GM12872 (cell line): ENCODE results near the gene GRIA1.

ENCODE experiments used
- TF ChIP-seq, protein P1 (sequence below): IDR thresholded peaks from 3 replicates; pipeline ENCODE4 v1.5.1; 2011; ENCODE audit warnings: low read depth, mild to moderate bottlenecking, low read length, moderate library complexity; ENCODE audit not compliant: insufficient read depth

Gene GRIA1

DNA sequence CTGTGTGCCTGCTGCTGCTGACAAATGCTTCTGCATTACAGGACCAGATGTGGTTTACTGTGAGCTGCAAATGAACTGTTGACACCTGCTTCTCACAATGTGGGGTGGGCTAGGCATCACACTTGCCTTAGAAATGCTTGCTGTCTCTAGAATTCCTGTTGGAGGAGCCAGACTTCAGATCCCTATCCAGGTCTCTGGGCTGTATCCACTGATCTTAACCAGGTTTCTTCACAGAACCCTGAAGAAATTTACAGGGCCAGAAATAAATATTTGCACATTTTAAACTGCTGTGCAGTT, 292.8 kb downstream of the GRIA1 start:
- TF ChIP-seq, protein P1, sequence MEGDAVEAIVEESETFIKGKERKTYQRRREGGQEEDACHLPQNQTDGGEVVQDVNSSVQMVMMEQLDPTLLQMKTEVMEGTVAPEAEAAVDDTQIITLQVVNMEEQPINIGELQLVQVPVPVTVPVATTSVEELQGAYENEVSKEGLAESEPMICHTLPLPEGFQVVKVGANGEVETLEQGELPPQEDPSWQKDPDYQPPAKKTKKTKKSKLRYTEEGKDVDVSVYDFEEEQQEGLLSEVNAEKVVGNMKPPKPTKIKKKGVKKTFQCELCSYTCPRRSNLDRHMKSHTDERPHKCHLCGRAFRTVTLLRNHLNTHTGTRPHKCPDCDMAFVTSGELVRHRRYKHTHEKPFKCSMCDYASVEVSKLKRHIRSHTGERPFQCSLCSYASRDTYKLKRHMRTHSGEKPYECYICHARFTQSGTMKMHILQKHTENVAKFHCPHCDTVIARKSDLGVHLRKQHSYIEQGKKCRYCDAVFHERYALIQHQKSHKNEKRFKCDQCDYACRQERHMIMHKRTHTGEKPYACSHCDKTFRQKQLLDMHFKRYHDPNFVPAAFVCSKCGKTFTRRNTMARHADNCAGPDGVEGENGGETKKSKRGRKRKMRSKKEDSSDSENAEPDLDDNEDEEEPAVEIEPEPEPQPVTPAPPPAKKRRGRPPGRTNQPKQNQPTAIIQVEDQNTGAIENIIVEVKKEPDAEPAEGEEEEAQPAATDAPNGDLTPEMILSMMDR = no peak

DNA sequence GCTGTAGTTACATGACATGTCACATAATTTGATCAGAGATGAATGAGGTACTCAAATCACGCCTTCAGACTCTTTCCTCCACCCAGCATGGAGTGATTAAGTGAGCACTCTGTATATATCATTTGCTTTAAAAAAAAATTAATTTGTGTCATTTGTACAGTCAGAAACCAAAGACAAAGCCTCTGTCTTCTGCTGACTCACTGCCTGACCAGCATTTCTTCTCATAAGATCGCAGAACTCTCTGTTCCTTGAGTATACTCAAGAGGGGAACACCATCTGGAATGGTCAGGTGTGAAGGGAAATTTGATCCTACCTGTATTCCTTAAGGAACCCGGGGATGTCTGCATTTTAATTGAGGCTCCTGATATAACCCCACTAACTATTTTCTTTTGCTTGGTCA, 293.8 kb downstream of the GRIA1 start:
- TF ChIP-seq, protein P1 = no peak

DNA sequence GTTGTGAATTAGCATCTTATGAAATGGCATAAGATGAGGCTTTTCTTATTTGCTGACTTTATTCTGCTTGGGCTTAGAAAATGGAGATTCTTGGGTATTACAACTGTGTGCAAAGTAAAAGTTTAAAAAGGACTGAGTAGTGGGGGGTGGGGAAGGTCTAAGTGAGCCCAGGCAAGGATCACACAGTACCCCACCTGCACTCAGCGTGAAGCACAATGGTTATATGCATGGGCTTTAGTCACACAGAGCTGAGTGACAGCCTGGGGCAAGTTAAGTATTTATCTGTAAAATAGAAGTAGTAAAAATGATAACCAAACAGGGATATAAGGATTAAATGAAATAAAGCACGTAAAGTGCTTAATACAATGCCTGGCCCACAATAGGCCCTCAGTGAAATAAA, 300.9 kb downstream of the GRIA1 start:
- TF ChIP-seq, protein P1 = no peak

DNA sequence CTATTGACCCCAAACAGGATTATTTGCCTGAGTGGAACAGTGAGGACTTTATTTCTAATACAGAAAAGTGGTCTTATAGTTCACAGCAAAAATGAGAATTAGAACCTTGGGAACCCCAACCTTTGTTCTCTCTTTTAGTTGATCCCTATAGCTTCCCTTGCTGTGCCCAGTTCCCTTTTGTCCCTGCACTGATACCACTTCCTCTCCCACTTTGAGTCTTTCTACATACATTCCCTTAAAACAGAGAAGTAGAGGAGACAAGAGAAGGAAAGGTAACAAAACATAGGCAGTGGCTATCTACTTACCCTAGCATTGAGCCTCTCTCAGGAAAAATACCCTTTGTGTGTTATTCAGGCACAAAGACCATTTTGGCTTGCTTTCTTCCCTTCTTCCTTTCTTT, 301.8 kb downstream of the GRIA1 start:
- TF ChIP-seq, protein P1 = no peak

DNA sequence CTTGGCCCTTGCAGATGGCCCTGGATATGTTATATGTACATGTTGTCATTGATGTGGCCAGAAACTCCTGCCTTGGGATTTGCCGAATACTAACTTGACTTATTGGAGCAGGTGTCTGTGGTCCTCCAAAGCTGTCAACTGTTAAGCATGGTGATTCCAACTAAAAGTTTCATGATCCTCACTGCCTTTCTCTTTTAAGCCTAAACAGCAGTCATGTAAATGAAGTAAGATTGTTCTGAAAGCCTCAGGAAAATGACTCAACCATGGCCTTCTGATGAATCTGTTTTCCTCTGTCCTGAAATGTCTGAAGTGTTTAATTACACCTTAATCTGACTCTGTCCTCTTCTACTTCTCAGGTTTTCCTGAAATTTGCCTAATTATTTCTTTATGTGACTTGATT, 303.2 kb downstream of the GRIA1 start:
- TF ChIP-seq, protein P1 = no peak

DNA sequence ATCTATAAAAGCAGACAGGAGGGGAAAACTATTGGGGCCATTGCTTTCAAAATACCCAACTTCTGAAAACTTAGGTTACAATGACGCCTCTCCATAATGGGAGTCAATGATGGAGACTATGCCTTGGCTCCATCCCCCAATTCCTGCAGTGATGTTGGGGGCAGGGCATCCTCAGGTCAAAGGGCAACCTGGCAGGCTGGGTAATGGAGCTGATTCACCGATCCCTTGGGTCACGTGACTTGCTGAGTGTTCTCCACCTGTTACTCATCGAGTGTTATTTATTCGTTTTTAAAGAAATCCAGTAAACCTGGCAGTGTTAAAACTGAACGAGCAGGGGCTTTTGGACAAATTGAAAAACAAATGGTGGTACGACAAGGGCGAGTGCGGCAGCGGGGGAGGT, 303.9 kb downstream of the GRIA1 start:
- TF ChIP-seq, protein P1 = no peak

DNA sequence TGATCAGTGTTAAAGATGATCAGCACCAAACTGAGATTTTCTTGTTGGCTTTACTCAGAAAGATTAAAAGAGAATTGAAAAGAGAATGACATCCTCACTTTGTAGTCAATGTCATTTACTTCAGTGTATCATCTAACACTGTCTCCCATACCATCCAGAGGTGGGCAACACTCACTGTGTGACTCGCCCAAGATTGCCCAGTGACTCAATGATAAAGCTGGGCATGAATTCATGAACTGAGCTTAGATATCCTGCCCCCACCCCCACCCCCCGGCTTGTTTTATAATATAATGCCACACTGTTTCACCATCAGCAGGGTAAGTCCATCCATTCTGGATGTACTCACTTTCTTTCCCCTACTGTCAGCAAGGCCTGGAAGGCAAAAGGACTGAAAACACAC, 306.1 kb downstream of the GRIA1 start:
- TF ChIP-seq, protein P1 = no peak

DNA sequence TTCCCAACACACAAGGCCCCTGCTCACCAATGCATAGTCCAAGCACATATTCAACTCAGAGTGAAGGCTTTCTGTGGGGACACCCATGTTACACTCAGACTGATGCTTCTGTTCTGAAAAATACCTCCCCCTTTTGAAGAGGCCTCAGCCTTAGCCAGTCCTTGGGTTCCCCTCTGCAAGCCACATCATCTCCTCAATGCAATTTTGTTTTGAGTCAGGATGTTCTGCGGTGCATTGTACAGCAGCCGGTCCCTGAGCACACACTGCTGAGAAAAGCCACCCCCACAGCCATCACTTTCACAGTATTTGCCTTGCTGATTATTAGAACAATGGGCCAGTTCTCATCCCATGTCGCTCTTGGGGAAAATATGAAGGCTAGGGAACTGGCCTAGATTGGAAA, 307.0 kb downstream of the GRIA1 start:
- TF ChIP-seq, protein P1 = no peak
